Osteocyte (in vitro differentiated cells): Measurements from ENCODE around the gene GPR142. TPM values are rescaled to one million over a fixed set of nuclear protein-coding genes. Genes with fewer than 3 reads are reported as not detected.

Experiments used
- DNase-seq: peaks from one replicate; pipeline ENCODE4 v3.0.0; 2021; ENCODE audit warnings: mixed read lengths; ENCODE audit not compliant: unreplicated experiment; ENCODE audit errors: extremely low spot score
- H3K27ac Mint-ChIP-seq: one replicate; pipeline ENCODE4 v1.8.0; 2021; ENCODE audit warnings: mild to moderate bottlenecking, mixed read lengths; ENCODE audit not compliant: unreplicated experiment
- H3K27me3 Mint-ChIP-seq: one replicate; pipeline ENCODE4 v1.8.0; 2021; ENCODE audit warnings: mixed read lengths; ENCODE audit not compliant: unreplicated experiment
- H3K36me3 Mint-ChIP-seq: one replicate; pipeline ENCODE4 v1.8.0; 2021; ENCODE audit warnings: mixed read lengths; ENCODE audit not compliant: unreplicated experiment
- H3K4me1 Mint-ChIP-seq: one replicate; pipeline ENCODE4 v1.8.0; 2021; ENCODE audit warnings: mixed read lengths; ENCODE audit not compliant: unreplicated experiment
- H3K4me3 Mint-ChIP-seq: one replicate; pipeline ENCODE4 v1.8.0; 2021; ENCODE audit warnings: mild to moderate bottlenecking, moderate library complexity, mixed read lengths; ENCODE audit not compliant: unreplicated experiment
- H3K9me3 Mint-ChIP-seq: one replicate; pipeline ENCODE4 v1.8.0; 2021; ENCODE audit warnings: mixed read lengths; ENCODE audit not compliant: unreplicated experiment
- total RNA-seq: library from RNA; stranded (reverse); gene quantifications from 2 replicates; pipeline ENCODE4 v1.2.1, GENCODE V29; 2021
- TF ChIP-seq, protein P1 (sequence below): fragments of 200-600 bp; sonication (generic); IDR thresholded peaks from 2 replicates; pipeline ENCODE4 v1.5.0; 2021; ENCODE audit warnings: antibody characterized with exemption, mild to moderate bottlenecking, moderate library complexity

Gene GPR142
- total RNA-seq, 1 donor from 2014 or later = not detected

GRCh38 chr17:74413491-74413890 is 46.2 kb downstream of the GPR142 start:
- no peak for DNase-seq
- H3K4me3 Mint-ChIP-seq = no peak overlapping the region
- H3K27ac Mint-ChIP-seq = no peak overlapping the region
- peaks cover 5% of the 10 kb centered on the region for H3K9me3 Mint-ChIP-seq
- H3K27me3 Mint-ChIP-seq = no peaks in the 10 kb centered on the region
- H3K4me1 Mint-ChIP-seq = peaks cover 6% of the 10 kb centered on the region
- TF ChIP-seq, protein P1, sequence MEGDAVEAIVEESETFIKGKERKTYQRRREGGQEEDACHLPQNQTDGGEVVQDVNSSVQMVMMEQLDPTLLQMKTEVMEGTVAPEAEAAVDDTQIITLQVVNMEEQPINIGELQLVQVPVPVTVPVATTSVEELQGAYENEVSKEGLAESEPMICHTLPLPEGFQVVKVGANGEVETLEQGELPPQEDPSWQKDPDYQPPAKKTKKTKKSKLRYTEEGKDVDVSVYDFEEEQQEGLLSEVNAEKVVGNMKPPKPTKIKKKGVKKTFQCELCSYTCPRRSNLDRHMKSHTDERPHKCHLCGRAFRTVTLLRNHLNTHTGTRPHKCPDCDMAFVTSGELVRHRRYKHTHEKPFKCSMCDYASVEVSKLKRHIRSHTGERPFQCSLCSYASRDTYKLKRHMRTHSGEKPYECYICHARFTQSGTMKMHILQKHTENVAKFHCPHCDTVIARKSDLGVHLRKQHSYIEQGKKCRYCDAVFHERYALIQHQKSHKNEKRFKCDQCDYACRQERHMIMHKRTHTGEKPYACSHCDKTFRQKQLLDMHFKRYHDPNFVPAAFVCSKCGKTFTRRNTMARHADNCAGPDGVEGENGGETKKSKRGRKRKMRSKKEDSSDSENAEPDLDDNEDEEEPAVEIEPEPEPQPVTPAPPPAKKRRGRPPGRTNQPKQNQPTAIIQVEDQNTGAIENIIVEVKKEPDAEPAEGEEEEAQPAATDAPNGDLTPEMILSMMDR = no peak
- H3K36me3 Mint-ChIP-seq = no peaks in the 10 kb centered on the region

- no peak overlapping the region for H3K27ac Mint-ChIP-seq
- H3K9me3 Mint-ChIP-seq = peaks cover 5% of the 10 kb centered on the region
- peaks cover 6% of the 10 kb centered on the region for H3K4me1 Mint-ChIP-seq
- H3K27me3 Mint-ChIP-seq = no peaks in the 10 kb centered on the region
- no peaks in the 10 kb centered on the region for H3K36me3 Mint-ChIP-seq
- no peak overlapping the region for H3K4me3 Mint-ChIP-seq
- no peak for DNase-seq
- TF ChIP-seq, protein P1 = no peak
These were observed 47.2 kb downstream of the GPR142 start for GRCh38 chr17:74414510-74414909.

DNA sequence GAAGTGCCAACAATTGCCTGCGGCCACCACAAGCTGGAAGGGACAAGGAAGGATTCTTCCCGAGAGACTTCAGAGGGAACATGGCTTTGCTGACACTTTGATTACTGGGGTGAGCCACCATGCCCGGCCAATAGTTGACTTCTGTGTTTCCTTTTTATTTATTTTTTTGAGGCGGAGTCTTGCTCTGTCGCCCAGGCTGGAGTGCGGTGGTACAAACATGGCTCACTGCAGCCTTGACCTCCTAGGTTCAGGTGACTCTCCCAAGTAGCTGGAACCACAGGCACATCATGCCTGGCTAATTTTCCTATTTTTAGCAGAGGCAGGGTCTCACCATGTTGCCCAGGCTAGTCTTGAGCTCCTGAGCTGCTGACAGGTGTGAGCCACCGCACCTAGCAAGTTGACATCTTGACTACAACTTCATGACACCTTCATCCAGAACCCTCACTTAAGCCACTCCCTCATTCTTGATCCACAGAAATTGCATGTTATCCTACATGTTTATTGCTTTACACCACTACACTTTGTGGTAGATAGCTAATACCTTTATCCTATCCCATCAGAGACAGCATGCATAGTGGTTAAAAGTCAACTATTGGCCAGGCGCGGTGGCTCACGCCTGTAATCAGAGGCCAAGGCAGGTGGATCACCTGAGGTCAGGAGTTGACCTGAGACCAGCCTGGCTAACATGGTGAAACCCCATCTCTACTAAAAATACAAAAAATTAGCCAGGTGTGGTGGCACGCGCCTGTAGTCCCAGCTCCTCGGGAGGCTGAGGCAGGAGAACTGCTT is 48.5 kb downstream of the GPR142 start:
- Mint-ChIP-seq H3K36me3 (no peaks in the 10 kb centered on the region), H3K27ac (no peak overlapping the region), H3K4me3 (no peak overlapping the region), H3K9me3 (peaks cover under 1% of the 10 kb centered on the region), H3K4me1 (peaks cover 6% of the 10 kb centered on the region), H3K27me3 (no peaks in the 10 kb centered on the region)
- TF ChIP-seq, protein P1 = no peak
- DNase-seq = no peak

GRCh38 chr17:74417178-74418045 is 50.1 kb downstream of the GPR142 start:
- no peaks in the 10 kb centered on the region for H3K36me3 Mint-ChIP-seq
- peaks cover 4% of the 10 kb centered on the region for H3K27me3 Mint-ChIP-seq
- H3K27ac Mint-ChIP-seq = no peak overlapping the region
- no peak for DNase-seq
- peaks cover 6% of the 10 kb centered on the region for H3K4me1 Mint-ChIP-seq
- H3K9me3 Mint-ChIP-seq = no peaks in the 10 kb centered on the region
- no peak overlapping the region for H3K4me3 Mint-ChIP-seq
- TF ChIP-seq, protein P1 = no peak

- no peak for DNase-seq
These were observed 52.7 kb downstream of the GPR142 start for GRCh38 chr17:74419928-74420411.

More at GRCh38 chr17:74419928-74420411, 52.7 kb downstream of the GPR142 start:
- TF ChIP-seq, protein P1 = no peak
- no peaks in the 10 kb centered on the region for H3K9me3 Mint-ChIP-seq
- H3K27me3 Mint-ChIP-seq = peaks cover 6% of the 10 kb centered on the region
- no peak overlapping the region for H3K27ac Mint-ChIP-seq
- no peaks in the 10 kb centered on the region for H3K36me3 Mint-ChIP-seq
- H3K4me1 Mint-ChIP-seq = peaks cover 6% of the 10 kb centered on the region
- no peak overlapping the region for H3K4me3 Mint-ChIP-seq
